Esophagus muscularis mucosa (tissue), 3 donors: ENCODE measurements around the gene MDK.
"Not testable (repeated sequence)": the region's sequence is repeated elsewhere in the genome, so short reads cannot be mapped to it uniquely, and the experiment has no call there.

Source experiments
- CTCF ChIP-seq, 3 experiments: fragments of 200-600 bp in 2 of 3; fragments of 450-650 bp in 1 of 3; sonication (generic) in 2 of 3; IDR thresholded peaks; one replicate each; pipeline ENCODE4 v1.5.1; 2017 to 2019; ENCODE audit warnings: antibody characterized with exemption in 3 of 3, mild to moderate bottlenecking in 2 of 3, moderate library complexity in 1 of 3
- POLR2AphosphoS5 ChIP-seq, 2 donors: sonication (generic); formaldehyde crosslinking; IDR thresholded peaks; one replicate each; pipeline ENCODE4 v1.6.1; 2017; ENCODE audit warnings: antibody characterized with exemption in 2 of 2

- not testable (repeated sequence) for TF ChIP-seq CTCF, POLR2AphosphoS5 (IDR thresholded peaks at IDR 0.05)
Observed at GRCh38 chr11:46379482-46380293, 1.8 kb upstream of the MDK start.
